ENCODE data around the gene PLCB4. TPM values are rescaled to one million over a fixed set of nuclear protein-coding genes. Genes with fewer than 3 reads are reported as not detected.

Gene PLCB4
- polyA plus RNA-seq, 3 donors: 12.7 to 18.2 (median 14.8) TPM

DNA sequence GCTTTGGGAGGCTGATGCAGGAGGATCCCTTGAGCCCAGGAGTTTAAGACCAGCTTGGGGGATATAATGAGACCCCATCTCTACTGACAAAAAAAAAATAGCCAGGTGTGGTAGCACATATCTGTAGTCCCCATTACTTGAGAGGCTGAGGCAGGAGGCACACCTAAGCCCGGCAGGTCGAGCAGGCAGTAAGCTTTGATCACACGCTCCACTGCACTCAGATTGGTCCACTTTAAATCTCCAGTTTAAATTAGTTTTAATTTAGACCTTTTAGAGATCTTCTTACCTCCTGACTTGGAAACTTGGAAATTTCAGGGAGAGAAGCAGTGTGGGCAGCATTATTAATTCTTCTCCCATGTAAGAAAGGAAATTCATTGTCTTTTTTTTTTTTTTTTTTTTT, 16.8 kb upstream of the PLCB4 start:
- no peak for DNase-seq (ENCODE audit: extremely low read depth in 1 of 11, low read depth in 9 of 11, low spot score in 4 of 11)

DNA sequence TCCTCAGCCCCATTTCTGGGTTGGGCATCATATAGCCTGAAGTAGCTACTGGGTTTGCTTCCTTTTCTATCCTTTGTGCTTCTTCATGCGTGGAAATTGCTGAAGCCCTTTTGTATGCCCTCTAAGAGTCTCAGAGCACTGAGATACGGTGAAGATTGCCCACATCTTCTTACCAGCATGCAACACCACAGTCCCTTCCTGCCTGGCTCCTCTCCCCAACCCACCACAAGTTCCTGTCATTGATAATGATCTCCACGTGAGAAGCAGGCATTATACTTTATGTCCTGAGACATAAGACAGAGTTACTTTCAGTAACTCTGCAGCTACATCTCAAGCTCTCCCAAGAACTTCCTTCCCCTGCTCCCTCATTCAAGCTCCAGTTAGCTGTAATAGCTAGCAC, 15.8 kb upstream of the PLCB4 start:
- DNase-seq (ENCODE audit: extremely low read depth in 1 of 11, low read depth in 9 of 11, low spot score in 4 of 11): no peak

GRCh38 chr20:9054176-9054575, 14.7 kb upstream of the PLCB4 start:
- no peak for DNase-seq (ENCODE audit: extremely low read depth in 1 of 11, low read depth in 9 of 11, low spot score in 4 of 11)

GRCh38 chr20:9059931-9060330, 9.0 kb upstream of the PLCB4 start:
- no peak for DNase-seq (ENCODE audit: extremely low read depth in 1 of 11, low read depth in 9 of 11, low spot score in 4 of 11)

DNA sequence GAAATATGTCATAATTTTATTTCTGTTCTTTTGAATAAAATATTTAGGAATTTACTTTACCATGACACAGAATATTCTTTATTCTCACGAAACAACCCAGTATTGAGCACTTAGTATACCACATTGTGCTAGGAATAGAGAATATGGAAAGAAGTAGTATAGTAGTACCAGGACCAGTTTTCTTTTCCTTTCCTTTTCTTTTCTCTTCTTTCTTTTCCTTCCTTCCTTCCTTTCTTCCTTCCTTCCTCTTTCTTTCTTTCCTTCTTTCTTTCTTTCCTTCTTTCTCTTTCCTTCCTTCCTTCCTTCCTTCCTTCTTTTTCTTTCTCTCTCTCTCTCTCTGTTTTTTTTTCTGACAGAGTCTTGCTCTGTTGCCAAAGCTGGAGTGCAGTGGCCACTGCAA, 7.5 kb upstream of the PLCB4 start:
- no peak for DNase-seq (ENCODE audit: extremely low read depth in 1 of 11, low read depth in 9 of 11, low spot score in 4 of 11)

DNA sequence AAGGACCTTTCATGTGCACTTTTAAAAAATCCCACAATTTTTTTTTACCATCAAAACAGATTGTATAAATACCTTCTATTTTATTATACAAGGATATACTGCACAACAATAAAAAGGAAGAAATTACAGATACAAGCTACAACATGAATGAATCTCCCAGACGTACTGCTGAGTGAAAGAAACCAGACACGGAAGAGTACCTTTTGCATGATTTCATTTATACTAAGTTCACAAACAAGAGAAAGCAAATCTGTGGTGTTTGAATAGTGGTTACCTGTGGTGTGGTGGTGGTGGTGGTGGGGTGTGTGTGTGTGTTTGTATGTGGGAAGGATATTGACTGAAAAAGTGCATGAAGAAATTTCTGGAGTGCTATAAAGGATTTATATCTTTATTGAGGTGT, 6.8 kb upstream of the PLCB4 start:
- DNase-seq (ENCODE audit: extremely low read depth in 1 of 11, low read depth in 9 of 11, low spot score in 4 of 11): no peak

GRCh38 chr20:9066191-9066590, 2.7 kb upstream of the PLCB4 start:
- peak in 8 of 11 donors; percentile 7 to 63 (median 22) for DNase-seq (ENCODE audit: extremely low read depth in 1 of 11, low read depth in 9 of 11, low spot score in 4 of 11)

GRCh38 chr20:9068233-9068801, 570 bp upstream of the PLCB4 start:
- DNase-seq (ENCODE audit: extremely low read depth in 1 of 11, low read depth in 9 of 11, low spot score in 4 of 11): peak in 10 of 11 donors; percentile 22 to 63 (median 47)

- no peak for DNase-seq (ENCODE audit: extremely low read depth in 1 of 11, low read depth in 9 of 11, low spot score in 4 of 11)
These were observed 1.4 kb downstream of the PLCB4 start for GRCh38 chr20:9070304-9070703.

DNA sequence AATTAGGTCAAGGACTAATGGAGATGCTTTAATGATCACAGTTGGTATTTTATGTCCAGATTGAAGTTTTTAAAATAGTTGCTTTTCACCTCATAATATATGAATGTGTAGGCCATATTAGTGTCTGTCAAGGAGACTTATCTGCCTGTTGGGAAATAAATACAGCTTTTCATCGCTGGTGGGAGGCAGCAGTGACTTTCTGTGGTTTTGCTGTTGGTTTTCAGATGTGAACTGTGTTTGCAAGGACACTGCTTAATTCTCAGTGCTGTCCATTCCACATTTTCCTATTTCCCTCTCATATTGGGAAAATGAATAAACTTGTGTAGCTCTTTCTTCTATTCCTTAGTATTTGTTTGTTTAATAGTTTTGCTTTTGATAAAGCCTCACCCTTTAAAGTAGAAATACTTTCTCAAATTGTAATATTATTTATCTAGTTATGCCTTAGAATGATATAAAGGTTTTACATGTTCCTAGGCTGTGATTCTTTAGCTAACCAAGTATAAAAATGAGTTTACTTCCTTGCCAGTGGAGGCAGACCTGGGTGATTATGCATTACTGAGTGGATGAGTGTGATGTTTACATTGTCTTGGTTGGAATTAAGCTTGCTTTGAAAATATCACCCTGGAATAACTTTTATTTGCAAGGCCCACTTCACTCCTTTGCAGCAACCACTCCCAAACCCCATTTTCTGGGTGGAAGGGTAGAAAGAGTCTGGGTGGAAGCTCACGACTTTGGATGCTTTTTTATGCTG, 3.3 kb downstream of the PLCB4 start:
- DNase-seq (ENCODE audit: extremely low read depth in 1 of 11, low read depth in 9 of 11, low spot score in 4 of 11): no peak

GRCh38 chr20:9072861-9073500, 4.1 kb downstream of the PLCB4 start:
- no peak for DNase-seq (ENCODE audit: extremely low read depth in 1 of 11, low read depth in 9 of 11, low spot score in 4 of 11)

- no peak for DNase-seq (ENCODE audit: extremely low read depth in 1 of 11, low read depth in 9 of 11, low spot score in 4 of 11)
These were observed 6.6 kb downstream of the PLCB4 start for GRCh38 chr20:9075264-9076095.

DNA sequence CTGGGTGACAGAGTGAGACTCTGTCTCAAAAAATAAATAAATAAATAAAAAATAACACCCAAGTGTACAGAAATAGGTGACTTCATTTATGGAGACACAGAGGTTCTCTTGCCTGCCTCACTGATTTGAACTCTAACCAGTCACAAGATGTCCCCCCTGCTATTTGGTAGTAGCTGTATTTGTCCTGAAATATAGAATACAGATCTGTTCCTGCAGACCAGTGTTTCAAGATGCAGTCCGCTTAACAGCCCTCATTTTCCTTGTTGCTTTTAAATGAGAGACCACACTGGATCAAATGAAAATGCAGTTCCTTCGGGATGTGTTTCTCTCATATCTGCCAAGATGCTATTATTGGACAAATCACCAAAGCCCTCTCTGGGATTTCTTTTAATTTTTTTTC, 7.6 kb downstream of the PLCB4 start:
- DNase-seq (ENCODE audit: extremely low read depth in 1 of 11, low read depth in 9 of 11, low spot score in 4 of 11): no peak

GRCh38 chr20:9078826-9079731, 10.2 kb downstream of the PLCB4 start:
- DNase-seq (ENCODE audit: extremely low read depth in 1 of 11, low read depth in 9 of 11, low spot score in 4 of 11): no peak

GRCh38 chr20:9081423-9081966, 12.6 kb downstream of the PLCB4 start:
- no peak for DNase-seq (ENCODE audit: extremely low read depth in 1 of 11, low read depth in 9 of 11, low spot score in 4 of 11)

- no peak for DNase-seq (ENCODE audit: extremely low read depth in 1 of 11, low read depth in 9 of 11, low spot score in 4 of 11)
These were observed 13.9 kb downstream of the PLCB4 start for GRCh38 chr20:9082741-9083140.

DNA sequence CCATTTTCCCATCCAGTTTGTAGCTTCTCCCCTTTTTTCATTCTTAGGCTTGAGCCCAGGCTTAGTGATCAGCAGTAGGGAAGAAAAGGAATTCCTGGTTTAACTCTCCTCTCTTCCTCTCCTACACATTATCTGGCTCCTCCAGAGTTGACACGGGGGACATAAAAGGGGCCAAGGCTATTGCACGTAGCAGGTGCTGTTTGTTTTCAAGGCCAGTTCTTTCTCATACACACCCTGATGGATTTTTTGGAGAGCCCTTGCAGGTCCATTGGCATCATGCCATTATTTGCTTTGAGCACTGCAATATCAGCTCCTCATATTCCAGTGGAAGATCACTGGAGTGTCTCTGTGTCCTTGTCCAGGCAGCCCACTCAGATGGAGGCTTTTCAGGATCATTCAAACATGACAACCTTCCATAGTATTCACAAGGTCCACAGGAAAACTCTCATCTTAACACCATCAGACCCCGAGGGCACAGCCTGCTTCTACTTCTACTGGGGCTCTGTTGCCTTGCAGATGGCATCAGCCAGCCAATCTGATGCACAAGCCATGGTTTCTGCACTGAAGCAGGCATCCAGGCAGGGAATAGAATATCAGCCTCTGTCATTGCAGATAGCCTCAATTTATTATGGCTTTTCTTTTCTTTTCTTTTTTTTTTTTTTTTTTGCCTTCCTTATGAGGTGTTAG, 18.8 kb downstream of the PLCB4 start:
- no peak for DNase-seq (ENCODE audit: extremely low read depth in 1 of 11, low read depth in 9 of 11, low spot score in 4 of 11)

- no peak for DNase-seq (ENCODE audit: extremely low read depth in 1 of 11, low read depth in 9 of 11, low spot score in 4 of 11)
These were observed 19.7 kb downstream of the PLCB4 start for GRCh38 chr20:9088556-9088955.
